Fibroblast of lung (primary cell): ENCODE data around the gene SUPT16H. TPM values are rescaled to one million over a fixed set of nuclear protein-coding genes. Genes with fewer than 3 reads are reported as not detected.

Experiments used
- DNase-seq, 2 donors: peaks; one replicate each; pipeline versions ENCODE4 v3.0.0 to v3.0.0-alpha.2; 2010; ENCODE audit warnings: low read depth in 2 of 2
- H2AFZ ChIP-seq: 2 replicates; pipeline ENCODE4 v1.5.1; 2012; ENCODE audit warnings: low read length, control low read depth, inconsistent platforms
- H3K27ac ChIP-seq: 2 replicates; pipeline ENCODE4 v1.5.1; 2011; ENCODE audit warnings: low read length, control low read depth; ENCODE audit not compliant: insufficient read depth
- H3K27me3 ChIP-seq: 2 replicates; pipeline ENCODE4 v1.5.1; 2011; ENCODE audit warnings: mild to moderate bottlenecking, low read length; ENCODE audit not compliant: control insufficient read depth, insufficient read depth
- H3K36me3 ChIP-seq: 2 replicates; pipeline ENCODE4 v1.5.1; 2011; ENCODE audit warnings: low read length; ENCODE audit not compliant: control insufficient read depth, insufficient read depth
- H3K4me1 ChIP-seq: 2 replicates; pipeline ENCODE4 v1.5.1; 2011; ENCODE audit warnings: low read length; ENCODE audit not compliant: control insufficient read depth, insufficient read depth; ENCODE audit errors: extremely low read depth
- H3K4me2 ChIP-seq: 2 replicates; pipeline ENCODE4 v1.5.1; 2011; ENCODE audit warnings: low read length, control low read depth; ENCODE audit not compliant: insufficient read depth; ENCODE audit errors: extremely low read depth
- H3K4me3 ChIP-seq, 4 experiments: fragments of 200-600 bp in 1 of 4; sonication (generic) in 1 of 4; replicated peaks in 1 of 4; 2 replicates each; pipeline ENCODE4 v1.5.1; 2011 to 2016; ENCODE audit warnings: low read length in 4 of 4, low read depth in 3 of 4, mild to moderate bottlenecking in 3 of 4, control low read depth in 2 of 4, inconsistent platforms in 1 of 4, mixed read lengths in 1 of 4; ENCODE audit not compliant: insufficient read depth in 1 of 4; ENCODE audit errors: control extremely low read depth in 1 of 4
- H3K79me2 ChIP-seq: 2 replicates; pipeline ENCODE4 v1.5.1; 2012; ENCODE audit warnings: mild to moderate bottlenecking, low read length, inconsistent platforms; ENCODE audit not compliant: control insufficient read depth, insufficient read depth
- H3K9ac ChIP-seq: 2 replicates; pipeline ENCODE4 v1.5.1; 2011; ENCODE audit warnings: mild to moderate bottlenecking, low read length, control low read depth; ENCODE audit not compliant: insufficient read depth
- H3K9me3 ChIP-seq: 2 replicates; pipeline ENCODE4 v1.5.1; 2012; ENCODE audit warnings: low read depth, low read length; ENCODE audit not compliant: control insufficient read depth, insufficient read depth
- H4K20me1 ChIP-seq: 2 replicates; pipeline ENCODE4 v1.5.1; 2011; ENCODE audit warnings: low read length; ENCODE audit not compliant: control insufficient read depth, insufficient read depth; ENCODE audit errors: extremely low read depth
- EZH2 ChIP-seq: IDR thresholded peaks from 2 replicates; pipeline ENCODE4 v1.5.1; 2012; ENCODE audit warnings: low read length, control low read depth, mild to moderate bottlenecking; ENCODE audit errors: missing control alignments
- polyA plus RNA-seq, 2 donors: library from polyadenylated mRNA; depleted of rRNA in 1 of 2; stranded (reverse) in 1 of 2; unstranded in 1 of 2; fragments of >200 nt; gene quantifications; 2 replicates each; pipeline ENCODE4 v1.2.1, GENCODE V29; 2011 to 2012; ENCODE audit warnings: missing spikeins in 1 of 2
- total RNA-seq: library from RNA; depleted of rRNA; stranded (reverse); fragments of >200 nt; gene quantifications from 2 replicates; pipeline ENCODE4 v1.2.1, GENCODE V29; 2014
- TF ChIP-seq, protein P1 (sequence below), 2 donors: IDR thresholded peaks in 1 of 2; conservative IDR thresholded peaks in 1 of 2; 1 replicate in 1 of 2; 2 replicates in 1 of 2; pipeline ENCODE4 v1.5.1; 2011 to 2012; ENCODE audit warnings: low read length in 2 of 2, control low read depth in 1 of 2, inconsistent platforms in 1 of 2, low read depth in 1 of 2, mild to moderate bottlenecking in 1 of 2

The SUPT16H gene
- total and polyA plus RNA-seq, 2 donors (not counting 1 experiment from before 2014, with no cell fraction given), result 58.7 to 66.1 TPM

DNA sequence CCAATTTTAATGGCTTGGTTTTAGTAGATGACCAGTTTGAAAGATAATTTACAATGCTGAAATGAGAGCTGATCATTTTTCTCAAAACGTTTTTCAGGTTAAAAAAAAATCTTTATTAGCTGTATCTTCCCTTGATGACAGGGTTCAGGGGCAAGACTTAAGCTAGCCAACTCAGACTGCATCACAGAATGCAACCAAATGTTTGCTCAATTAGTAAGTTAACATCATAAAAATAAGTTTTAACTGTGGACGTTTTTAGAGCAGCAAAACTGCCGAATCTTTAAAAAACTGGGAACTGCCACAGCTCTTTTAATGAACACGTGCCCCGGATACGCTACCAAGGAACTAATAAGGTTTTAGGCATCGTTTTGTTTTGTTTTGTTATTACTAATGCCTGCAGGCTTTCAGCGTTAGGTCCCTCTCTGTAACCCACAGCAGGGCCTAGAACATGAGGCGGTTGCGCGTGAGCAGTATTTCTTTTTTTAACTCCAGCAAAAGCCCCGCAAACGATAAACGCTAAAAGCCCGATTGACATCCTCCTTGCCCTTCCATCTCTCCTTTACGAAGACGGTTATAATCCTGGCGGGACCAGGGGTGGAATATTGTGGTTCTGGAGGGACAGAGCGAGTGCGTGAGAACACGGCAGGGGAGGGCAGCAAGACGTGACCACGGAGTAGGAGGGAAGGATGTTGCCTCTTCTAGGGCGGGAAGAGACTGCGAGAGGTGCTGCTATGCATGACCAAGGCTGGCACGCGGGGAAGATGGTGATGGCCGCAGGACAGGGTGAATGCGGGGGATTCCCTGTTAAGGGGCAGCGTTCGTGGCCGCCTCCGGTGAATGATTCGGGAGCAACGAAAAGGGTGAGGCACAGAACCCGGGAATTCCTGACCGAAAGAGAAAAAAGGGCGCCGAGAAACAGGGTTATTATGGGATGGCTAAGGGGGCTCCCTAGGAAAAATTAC lies 652 bp downstream of the SUPT16H start:
- peak overlapping the region; percentile 46 for H2AFZ ChIP-seq
- DNase-seq, result peak; percentile 45 to 64
- no peak for TF ChIP-seq EZH2
- TF ChIP-seq, protein P1, sequence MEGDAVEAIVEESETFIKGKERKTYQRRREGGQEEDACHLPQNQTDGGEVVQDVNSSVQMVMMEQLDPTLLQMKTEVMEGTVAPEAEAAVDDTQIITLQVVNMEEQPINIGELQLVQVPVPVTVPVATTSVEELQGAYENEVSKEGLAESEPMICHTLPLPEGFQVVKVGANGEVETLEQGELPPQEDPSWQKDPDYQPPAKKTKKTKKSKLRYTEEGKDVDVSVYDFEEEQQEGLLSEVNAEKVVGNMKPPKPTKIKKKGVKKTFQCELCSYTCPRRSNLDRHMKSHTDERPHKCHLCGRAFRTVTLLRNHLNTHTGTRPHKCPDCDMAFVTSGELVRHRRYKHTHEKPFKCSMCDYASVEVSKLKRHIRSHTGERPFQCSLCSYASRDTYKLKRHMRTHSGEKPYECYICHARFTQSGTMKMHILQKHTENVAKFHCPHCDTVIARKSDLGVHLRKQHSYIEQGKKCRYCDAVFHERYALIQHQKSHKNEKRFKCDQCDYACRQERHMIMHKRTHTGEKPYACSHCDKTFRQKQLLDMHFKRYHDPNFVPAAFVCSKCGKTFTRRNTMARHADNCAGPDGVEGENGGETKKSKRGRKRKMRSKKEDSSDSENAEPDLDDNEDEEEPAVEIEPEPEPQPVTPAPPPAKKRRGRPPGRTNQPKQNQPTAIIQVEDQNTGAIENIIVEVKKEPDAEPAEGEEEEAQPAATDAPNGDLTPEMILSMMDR (conservative IDR thresholded peaks at IDR 0.05 in 1 of 2, IDR thresholded peaks at IDR 0.05 in 1 of 2; ENCODE audit: low read depth in 1 of 2, low read length in 2 of 2), result no peak
- peak overlapping the region; percentile 88 for H3K27ac ChIP-seq
- H4K20me1 ChIP-seq, result no peaks in the 10 kb centered on the region
- peaks cover 6% of the 10 kb centered on the region for H3K36me3 ChIP-seq
- peaks cover 5% of the 10 kb centered on the region for H3K4me1 ChIP-seq
- H3K27me3 ChIP-seq, result no peaks in the 10 kb centered on the region
- no peaks in the 10 kb centered on the region for H3K9me3 ChIP-seq
- peak overlapping the region; percentile 89 for H3K4me2 ChIP-seq
- peak overlapping the region; percentile 63 to 97 (median 76) for H3K4me3 ChIP-seq
- H3K79me2 ChIP-seq, result peaks cover 53% of the 10 kb centered on the region
- H3K9ac ChIP-seq, result peak overlapping the region; percentile 86

DNA sequence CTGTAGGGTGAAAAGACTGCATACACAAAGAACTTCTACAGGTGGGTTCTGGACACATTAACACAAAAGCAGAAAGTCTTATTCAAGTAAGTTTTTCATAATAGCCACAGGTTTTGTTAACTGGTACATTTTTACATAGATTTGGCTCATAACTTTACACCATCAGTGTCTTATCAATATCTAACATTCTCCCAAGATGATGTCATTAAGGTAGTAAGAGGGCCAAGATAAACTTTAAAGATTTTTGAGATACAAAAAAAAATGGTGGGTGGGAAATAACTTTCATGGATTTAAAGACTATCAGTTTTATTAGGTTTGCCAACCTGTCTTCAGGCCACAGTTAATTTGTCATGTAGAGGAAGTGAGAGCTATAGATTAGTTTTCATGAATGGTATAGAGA lies 1.7 kb downstream of the SUPT16H start:
- DNase-seq, result peak in 1 of 2 donors; percentile 29
- H3K27me3 ChIP-seq, result no peaks in the 10 kb centered on the region
- no peaks in the 10 kb centered on the region for H3K9me3 ChIP-seq
- no peak overlapping the region for H3K9ac ChIP-seq
- H3K4me2 ChIP-seq, result peak overlapping the region; percentile 89
- no peak for TF ChIP-seq EZH2
- TF ChIP-seq, protein P1 (conservative IDR thresholded peaks at IDR 0.05 in 1 of 2, IDR thresholded peaks at IDR 0.05 in 1 of 2; ENCODE audit: low read depth in 1 of 2, low read length in 2 of 2), result no peak
- H3K36me3 ChIP-seq, result peaks cover 4% of the 10 kb centered on the region
- no peak overlapping the region for H3K27ac ChIP-seq
- H3K4me1 ChIP-seq, result peaks cover 5% of the 10 kb centered on the region
- H3K79me2 ChIP-seq, result peaks cover 64% of the 10 kb centered on the region
- no peak overlapping the region for H2AFZ ChIP-seq
- no peaks in the 10 kb centered on the region for H4K20me1 ChIP-seq
- H3K4me3 ChIP-seq, result peak overlapping the region in 3 of 4 experiments; percentile 63 to 97 (median 85)

DNA sequence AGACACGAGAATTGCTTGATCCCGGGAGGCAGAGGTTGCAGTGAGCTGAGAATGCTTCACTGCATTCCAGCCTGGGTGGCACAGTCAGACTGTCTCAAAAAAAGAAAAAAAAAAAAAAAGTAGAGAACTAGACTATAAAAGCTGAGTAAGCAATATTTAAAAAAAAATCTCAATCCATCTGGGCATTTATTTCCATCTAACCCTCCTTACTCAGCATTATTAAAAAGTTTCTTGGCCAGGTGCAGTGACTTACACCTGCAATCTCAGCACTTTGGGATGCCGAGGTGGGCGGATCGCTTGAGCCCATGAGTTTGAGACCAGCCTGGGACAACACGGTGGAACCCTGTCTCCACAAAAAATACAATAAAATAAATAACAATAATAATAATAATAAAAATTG lies 4.5 kb downstream of the SUPT16H start:
- H3K4me2 ChIP-seq, result no peak overlapping the region
- no peaks in the 10 kb centered on the region for H3K9me3 ChIP-seq
- H3K4me3 ChIP-seq, result no peak overlapping the region
- no peaks in the 10 kb centered on the region for H3K36me3 ChIP-seq
- no peak overlapping the region for H3K9ac ChIP-seq
- no peaks in the 10 kb centered on the region for H3K27me3 ChIP-seq
- H3K4me1 ChIP-seq, result peaks cover 3% of the 10 kb centered on the region
- DNase-seq, result no peak
- no peak overlapping the region for H3K27ac ChIP-seq
- no peak overlapping the region for H2AFZ ChIP-seq
- TF ChIP-seq EZH2, result no peak
- TF ChIP-seq, protein P1 (conservative IDR thresholded peaks at IDR 0.05 in 1 of 2, IDR thresholded peaks at IDR 0.05 in 1 of 2; ENCODE audit: low read depth in 1 of 2, low read length in 2 of 2), result no peak
- H3K79me2 ChIP-seq, result peaks cover 89% of the 10 kb centered on the region
- no peaks in the 10 kb centered on the region for H4K20me1 ChIP-seq
